ENCODE results near the gene SPARCL1.

SPARCL1 gene

DNA sequence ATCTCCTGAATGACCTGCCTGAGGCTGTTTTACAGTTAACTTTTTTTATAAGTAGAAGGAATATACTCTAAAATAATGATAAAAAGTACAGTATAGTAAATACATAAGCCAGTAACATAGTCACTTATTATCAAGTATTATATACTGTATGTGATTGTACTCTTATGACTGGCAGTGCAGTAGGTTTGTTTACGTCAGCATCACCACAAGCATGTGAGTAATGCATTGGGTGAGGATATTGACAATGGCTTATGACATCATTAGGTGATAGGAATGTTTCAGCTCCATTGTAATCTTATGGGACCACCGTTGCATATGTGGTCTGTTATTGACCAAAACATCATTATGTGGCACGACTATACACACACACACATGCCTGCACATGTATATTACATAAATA is 86.3 kb downstream of the SPARCL1 start:
- Histone ChIP-seq H3K79me2 (ENCODE audit: low read length) (no peaks in the 10 kb centered on the region), H3K36me3 (replicated peaks; ENCODE audit: insufficient read depth, low read length) (no peaks in the 10 kb centered on the region; the same call in 1 of the 2 replicates), H3K4me2 (ENCODE audit: low read depth, low read length) (no peak overlapping the region), H3K9me3 (replicated peaks; ENCODE audit: insufficient read depth, low read length) (no peaks in the 10 kb centered on the region), H3F3A (ENCODE audit: insufficient read depth, low read length) (no peaks in the 10 kb centered on the region), H3K4me1 (ENCODE audit: low read length) (no peaks in the 10 kb centered on the region), H3K27ac (ENCODE audit: low read length) (no peak overlapping the region), H3K9ac (ENCODE audit: low read length) (no peak overlapping the region), H2AFZ (ENCODE audit: low read length) (no peak overlapping the region), H3K27me3 (replicated peaks; ENCODE audit: insufficient read depth, low read length) (no peaks in the 10 kb centered on the region), H4K20me1 (ENCODE audit: insufficient read depth, low read length) (no peaks in the 10 kb centered on the region), H3K4me3 (ENCODE audit: low read length) (no peak overlapping the region), H3K9me2 (replicated peaks; ENCODE audit: insufficient read depth, low read length) (no peaks in the 10 kb centered on the region)
- no peak for DNase-seq
- TF ChIP-seq CTCF (IDR thresholded peaks at IDR 0.05; ENCODE audit: low read length) (no peak), EZH2phosphoT487 (IDR thresholded peaks at IDR 0.05; ENCODE audit: low read length) (no peak), EZH2 (optimal IDR thresholded peaks at IDR 0.05; ENCODE audit: low read depth, low read length) (no peak)

DNA sequence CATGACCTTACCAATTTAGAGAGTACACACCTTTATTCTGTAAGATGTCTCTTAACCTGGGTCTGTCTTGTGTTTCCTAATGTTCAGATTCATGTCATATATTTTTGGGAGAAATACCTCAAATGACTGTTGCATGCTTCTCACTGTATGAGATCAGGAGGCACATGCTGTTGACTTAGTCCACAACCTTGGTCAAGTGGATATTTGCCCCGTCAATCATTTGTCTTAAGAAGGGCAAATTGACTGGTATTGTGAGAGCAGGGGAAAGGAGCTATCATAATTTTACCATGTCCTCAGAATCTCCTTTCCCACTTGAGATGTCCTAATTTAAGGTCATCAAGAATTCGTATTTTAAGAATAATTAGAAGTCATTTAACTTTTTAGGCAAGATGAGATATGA is 95.8 kb downstream of the SPARCL1 start:
- TF ChIP-seq CTCF (IDR thresholded peaks at IDR 0.05; ENCODE audit: low read length) (no peak), EZH2 (optimal IDR thresholded peaks at IDR 0.05; ENCODE audit: low read depth, low read length) (no peak), EZH2phosphoT487 (IDR thresholded peaks at IDR 0.05; ENCODE audit: low read length) (no peak)
- peaks cover 35% of the 10 kb centered on the region for H3K79me2 ChIP-seq (ENCODE audit: low read length)

DNA sequence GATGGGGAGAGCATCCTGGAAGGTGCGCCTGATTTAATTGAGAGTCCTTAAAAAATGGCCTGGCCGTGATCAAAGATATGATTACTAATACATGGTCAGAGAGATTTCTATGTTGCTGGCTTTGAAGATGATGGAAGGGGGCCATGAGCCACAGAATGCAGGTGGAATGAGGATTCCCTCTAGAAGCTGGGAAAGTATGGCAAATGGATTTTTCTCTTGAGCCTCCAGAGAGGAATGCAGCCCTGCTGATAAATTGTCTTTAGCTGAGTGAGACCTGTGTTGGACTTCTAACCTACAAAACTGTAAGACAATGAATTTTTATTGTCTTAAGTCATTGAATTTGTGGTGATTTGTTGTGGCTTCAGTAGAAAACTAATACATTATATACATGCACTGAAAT is 99.1 kb downstream of the SPARCL1 start:
- DNase-seq: no peak
- no peak overlapping the region for H2AFZ ChIP-seq (ENCODE audit: low read length)
- H3K4me1 ChIP-seq (ENCODE audit: low read length): no peaks in the 10 kb centered on the region
- H3K9ac ChIP-seq (ENCODE audit: low read length): no peak overlapping the region
- no peak for TF ChIP-seq EZH2phosphoT487 (IDR thresholded peaks at IDR 0.05; ENCODE audit: low read length)
- no peak for TF ChIP-seq CTCF (IDR thresholded peaks at IDR 0.05; ENCODE audit: low read length)
- TF ChIP-seq EZH2 (optimal IDR thresholded peaks at IDR 0.05; ENCODE audit: low read depth, low read length): no peak
- no peaks in the 10 kb centered on the region for H3K27me3 ChIP-seq (replicated peaks; ENCODE audit: insufficient read depth, low read length)
- no peak overlapping the region for H3K4me2 ChIP-seq (ENCODE audit: low read depth, low read length)
- no peaks in the 10 kb centered on the region for H3K36me3 ChIP-seq (replicated peaks; ENCODE audit: insufficient read depth, low read length)
- H3K4me3 ChIP-seq (ENCODE audit: low read length): no peak overlapping the region
- H3F3A ChIP-seq (ENCODE audit: insufficient read depth, low read length): no peaks in the 10 kb centered on the region
- H3K9me2 ChIP-seq (replicated peaks; ENCODE audit: insufficient read depth, low read length): no peaks in the 10 kb centered on the region
- H3K9me3 ChIP-seq (replicated peaks; ENCODE audit: insufficient read depth, low read length): no peaks in the 10 kb centered on the region
- no peaks in the 10 kb centered on the region for H4K20me1 ChIP-seq (ENCODE audit: insufficient read depth, low read length)
- H3K79me2 ChIP-seq (ENCODE audit: low read length): peaks cover 47% of the 10 kb centered on the region
- no peak overlapping the region for H3K27ac ChIP-seq (ENCODE audit: low read length)

More for the DNA sequence above, 95.8 kb downstream of the SPARCL1 start:
- H3K27me3 ChIP-seq (replicated peaks; ENCODE audit: insufficient read depth, low read length): no peaks in the 10 kb centered on the region
- no peak overlapping the region for H3K9ac ChIP-seq (ENCODE audit: low read length)
- H3K4me1 ChIP-seq (ENCODE audit: low read length): no peaks in the 10 kb centered on the region
- no peak overlapping the region for H2AFZ ChIP-seq (ENCODE audit: low read length)
- H3K36me3 ChIP-seq (replicated peaks; ENCODE audit: insufficient read depth, low read length): no peaks in the 10 kb centered on the region; the same call in 1 of the 2 replicates
- no peak for DNase-seq
- H3K9me2 ChIP-seq (replicated peaks; ENCODE audit: insufficient read depth, low read length): no peaks in the 10 kb centered on the region
- H3K4me2 ChIP-seq (ENCODE audit: low read depth, low read length): no peak overlapping the region
- no peak overlapping the region for H3K27ac ChIP-seq (ENCODE audit: low read length)
- no peaks in the 10 kb centered on the region for H3K9me3 ChIP-seq (replicated peaks; ENCODE audit: insufficient read depth, low read length)
- H3F3A ChIP-seq (ENCODE audit: insufficient read depth, low read length): no peaks in the 10 kb centered on the region
- no peaks in the 10 kb centered on the region for H4K20me1 ChIP-seq (ENCODE audit: insufficient read depth, low read length)
- no peak overlapping the region for H3K4me3 ChIP-seq (ENCODE audit: low read length)

Measured in MM.1S (cell line).